B cell (primary cell): ENCODE results near the gene PEX1. TPM values are rescaled to one million over a fixed set of nuclear protein-coding genes. Genes with fewer than 3 reads are reported as not detected.

Experiments
- ATAC-seq: fragments of 200-7000 bp; cut with Tn5 transposase; one replicate; pipeline ENCODE4 v1.10.0; 2021; ENCODE audit warnings: low read depth, mild to moderate bottlenecking, moderate number of reproducible peaks, moderate library complexity
- CTCF ChIA-PET: fragments of 350-600 bp; sonication (Branson Sonifier 250); formaldehyde crosslinking; loops from one replicate; lab custom pipeline; 2021; ENCODE audit warnings: antibody characterized with exemption, inconsistent platforms; lab: Charles Lee
- POLR2A ChIA-PET: fragments of 350-600 bp; sonication (Branson Sonifier 250); formaldehyde crosslinking; loops from one replicate; lab custom pipeline; 2021; ENCODE audit warnings: antibody characterized with exemption; lab: Charles Lee
- DNase-seq: peaks from one replicate; pipeline ENCODE4 v3.0.0; 2013
- H2AFZ ChIP-seq: 2 replicates; pipeline ENCODE4 v1.6.1; 2012; ENCODE audit warnings: mild to moderate bottlenecking, low read depth, low read length; ENCODE audit not compliant: insufficient read depth, poor library complexity, severe bottlenecking
- H3K27ac ChIP-seq, 2 donors: 1 replicate in 1 of 2; 2 replicates in 1 of 2; pipeline ENCODE4 v1.5.1; 2012 to 2013; ENCODE audit warnings: low read length in 2 of 2, mild to moderate bottlenecking in 2 of 2, moderate library complexity in 1 of 2
- H3K27me3 ChIP-seq, 4 experiments: fragments of 200-600 bp in 1 of 4; sonication (generic) in 1 of 4; replicated peaks in 1 of 4; 1 replicate in 2 of 4; 2 replicates in 2 of 4; pipeline versions ENCODE4 v1.6.1 to v1.7.0; 2013 to 2016; ENCODE audit warnings: low read length in 3 of 4, mild to moderate bottlenecking in 2 of 4, mixed read lengths in 1 of 4, moderate library complexity in 1 of 4; ENCODE audit not compliant: insufficient read depth in 4 of 4, control insufficient read depth in 3 of 4; ENCODE audit errors: control extremely low read depth in 1 of 4
- H3K36me3 ChIP-seq, 2 experiments: replicated peaks in 1 of 2; 1 replicate in 1 of 2; 2 replicates in 1 of 2; pipeline versions ENCODE4 v1.6.1 to v1.7.1; 2013; ENCODE audit warnings: low read length in 1 of 2; ENCODE audit not compliant: insufficient read depth in 2 of 2, control insufficient read depth in 1 of 2; ENCODE audit errors: control extremely low read depth in 1 of 2, extremely low read depth in 1 of 2
- H3K4me1 ChIP-seq, 2 donors: fragments of 200-600 bp in 1 of 2; sonication (generic) in 1 of 2; 1 replicate in 1 of 2; 2 replicates in 1 of 2; pipeline versions ENCODE4 v1.5.1 to v1.6.1; 2013 to 2017; ENCODE audit warnings: low read length in 2 of 2; ENCODE audit not compliant: control insufficient read depth in 2 of 2, insufficient read depth in 2 of 2
- H3K4me2 ChIP-seq: replicated peaks from 2 replicates; pipeline ENCODE3; 2012; ENCODE audit warnings: mild to moderate bottlenecking, low read depth, low read length; ENCODE audit not compliant: poor library complexity, severe bottlenecking
- H3K4me3 ChIP-seq, 5 experiments: fragments of 200-600 bp in 1 of 5; sonication (generic) in 1 of 5; 1 replicate in 3 of 5; 2 replicates in 2 of 5; pipeline versions ENCODE4 v1.5.1 to v1.7.0; 2011 to 2016; ENCODE audit warnings: low read length in 4 of 5, mild to moderate bottlenecking in 4 of 5, low read depth in 2 of 5, control low read depth in 1 of 5, moderate library complexity in 1 of 5; ENCODE audit not compliant: insufficient read depth in 1 of 5; ENCODE audit errors: control extremely low read depth in 1 of 5, extremely low read depth in 1 of 5
- H3K79me2 ChIP-seq: fragments of 200-600 bp; sonication (generic); one replicate; pipeline ENCODE4 v1.6.0; 2016; ENCODE audit warnings: low read length; ENCODE audit not compliant: control insufficient read depth, insufficient read depth
- H3K9ac ChIP-seq: fragments of 200-600 bp; sonication (generic); 2 replicates; pipeline ENCODE4 v1.6.1; 2017; ENCODE audit warnings: mild to moderate bottlenecking, low read length, moderate library complexity
- H3K9me3 ChIP-seq, 3 donors: one replicate each; pipeline versions ENCODE4 v1.6.1 to v1.7.1; 2013; ENCODE audit warnings: low read length in 2 of 3; ENCODE audit not compliant: control insufficient read depth in 2 of 3, insufficient read depth in 1 of 3; ENCODE audit errors: control extremely low read depth in 1 of 3
- H4K20me1 ChIP-seq: 2 replicates; pipeline ENCODE4 v1.6.0; 2012; ENCODE audit warnings: mild to moderate bottlenecking, low read length; ENCODE audit not compliant: insufficient read depth, control insufficient read depth, poor library complexity, severe bottlenecking
- H3K27ac Mint-ChIP-seq: one replicate; pipeline ENCODE4 v1.8.0; 2021; ENCODE audit warnings: mixed read lengths
- H3K27me3 Mint-ChIP-seq: one replicate; pipeline ENCODE4 v1.8.0; 2021; ENCODE audit warnings: mixed read lengths
- H3K4me1 Mint-ChIP-seq: one replicate; pipeline ENCODE4 v1.8.0; 2021; ENCODE audit warnings: mixed read lengths
- H3K4me3 Mint-ChIP-seq: one replicate; pipeline ENCODE4 v1.8.0; 2021; ENCODE audit warnings: mixed read lengths
- H3K9me3 Mint-ChIP-seq: one replicate; pipeline ENCODE4 v1.8.0; 2022; ENCODE audit warnings: mixed read lengths; ENCODE audit not compliant: insufficient read depth
- CTCF ChIP-seq: fragments of 200-600 bp; IDR thresholded peaks from one replicate; pipeline ENCODE4 v1.8.0; 2022; ENCODE audit warnings: antibody characterized with exemption, mild to moderate bottlenecking
- EZH2 ChIP-seq: IDR thresholded peaks from 2 replicates; pipeline ENCODE4 v1.6.1; 2012; ENCODE audit warnings: borderline replicate concordance, low read depth, mild to moderate bottlenecking, moderate library complexity, low read length; ENCODE audit not compliant: insufficient read depth, poor library complexity, severe bottlenecking
- WGBS: methylation state at CpG from one replicate; pipeline ENCODE4 v1.1.5; 2013; ENCODE audit warnings: missing lambda C conversion rate; ENCODE audit not compliant: insufficient coverage; 5-methylcytosine and 5-hydroxymethylcytosine counted together
- intact Hi-C: fragments of 100-400 bp; cut with micrococcal nuclease; formaldehyde crosslinking; loops from one replicate; pipeline ENCODE4 v1.10.0; 2022
- polyA plus RNA-seq: library from polyadenylated mRNA; depleted of rRNA; stranded (reverse); fragments of >200 nt; gene quantifications from 2 replicates; pipeline ENCODE4 v1.2.3, GENCODE V29; 2012
- total RNA-seq, 2 donors: library from RNA; stranded (reverse); fragments of 120-200 nt in 1 of 2; gene quantifications; 1 replicate in 1 of 2; 2 replicates in 1 of 2; pipeline versions ENCODE4 v1.2.3 to v1.2.4, GENCODE V29; 2013 to 2022

PEX1 gene
- total and polyA plus RNA-seq, 2 donors (not counting 1 experiment from before 2014, with no cell fraction given), result 26.0 to 33.7 TPM

GRCh38 chr7:92557249-92557648, 28.9 kb upstream of the PEX1 start:
- intact Hi-C loops, result no loop called here
- no peak overlapping the region for H3K4me2 ChIP-seq
- H3K9me3 ChIP-seq, result no peaks in the 10 kb centered on the region
- H3K4me1 Mint-ChIP-seq, result no peaks in the 10 kb centered on the region
- H3K4me3 ChIP-seq, result no peak overlapping the region
- no peaks in the 10 kb centered on the region for H4K20me1 ChIP-seq
- ChIA-PET POLR2A (no interaction called here), CTCF (no interaction called here)
- no peak overlapping the region for H3K27ac ChIP-seq
- DNase-seq, result no peak
- H3K4me1 ChIP-seq, result no peaks in the 10 kb centered on the region
- H3K36me3 ChIP-seq, result peaks cover 6 to 7% of the 10 kb centered on the region in 2 experiments
- TF ChIP-seq EZH2 (no peak), CTCF (no peak)
- 95% methylated on average over 2 of the region's 2 CpGs for WGBS
- H3K79me2 ChIP-seq, result no peaks in the 10 kb centered on the region
- ATAC-seq, result no peak
- no peak overlapping the region for H2AFZ ChIP-seq
- no peak overlapping the region for H3K9ac ChIP-seq
- H3K9me3 Mint-ChIP-seq, result no peaks in the 10 kb centered on the region
- no peaks in the 10 kb centered on the region for H3K27me3 Mint-ChIP-seq
- no peak overlapping the region for H3K27ac Mint-ChIP-seq
- H3K27me3 ChIP-seq, result no peaks in the 10 kb centered on the region
- no peak overlapping the region for H3K4me3 Mint-ChIP-seq

GRCh38 chr7:92550194-92550593, 21.9 kb upstream of the PEX1 start:
- ATAC-seq (no peak), DNase-seq (no peak)
- WGBS, result 90% methylated on average over 2 of the region's 4 CpGs
- H3K9ac ChIP-seq, result no peak overlapping the region
- intact Hi-C loops, result no loop called here
- no peaks in the 10 kb centered on the region for H3K4me1 ChIP-seq
- Mint-ChIP-seq H3K4me3 (no peak overlapping the region), H3K9me3 (no peaks in the 10 kb centered on the region), H3K4me1 (no peaks in the 10 kb centered on the region), H3K27ac (no peak overlapping the region), H3K27me3 (no peaks in the 10 kb centered on the region)
- no peak overlapping the region for H2AFZ ChIP-seq
- CTCF ChIA-PET, result no interaction called here
- no peaks in the 10 kb centered on the region for H3K79me2 ChIP-seq
- peaks cover 0 to 5% (median 0%) of the 10 kb centered on the region in 4 experiments for H3K27me3 ChIP-seq
- TF ChIP-seq EZH2, result no peak
- TF ChIP-seq CTCF, result no peak
- no peak overlapping the region for H3K27ac ChIP-seq
- no peaks in the 10 kb centered on the region for H4K20me1 ChIP-seq
- peaks cover 0 to under 1% (median 0%) of the 10 kb centered on the region in 3 donors for H3K9me3 ChIP-seq
- no peaks in the 10 kb centered on the region for H3K36me3 ChIP-seq
- H3K4me2 ChIP-seq, result no peak overlapping the region
- no peak overlapping the region for H3K4me3 ChIP-seq
- POLR2A ChIA-PET, result no interaction called here
